DOHH2 (cell line): ENCODE data around the gene ANKRD66.

Experiments
- H3F3A ChIP-seq: fragments of 200-600 bp; sonication (generic), shearing (Covaris generic); 2 replicates; pipeline ENCODE4 v1.6.0; 2016; ENCODE audit warnings: antibody characterized with exemption, mild to moderate bottlenecking; ENCODE audit not compliant: control insufficient read depth, insufficient read depth
- H3K27ac ChIP-seq: fragments of 200-600 bp; sonication (generic); 2 replicates; pipeline ENCODE4 v1.5.1; 2014; ENCODE audit warnings: low read depth, mild to moderate bottlenecking, low read length, moderate library complexity
- H3K27me3 ChIP-seq: fragments of 200-600 bp; sonication (generic); 2 replicates; pipeline ENCODE4 v1.6.1; 2014; ENCODE audit warnings: mild to moderate bottlenecking, low read length, mixed read lengths; ENCODE audit not compliant: control insufficient read depth
- H3K36me3 ChIP-seq: fragments of 200-600 bp; sonication (generic); 2 replicates; pipeline ENCODE4 v1.6.1; 2014; ENCODE audit warnings: mild to moderate bottlenecking, low read length, moderate library complexity, mixed read lengths; ENCODE audit not compliant: control insufficient read depth
- H3K4me1 ChIP-seq: fragments of 200-600 bp; sonication (generic); 2 replicates; pipeline ENCODE4 v1.6.1; 2014; ENCODE audit warnings: mild to moderate bottlenecking, low read length, mixed read lengths; ENCODE audit not compliant: control insufficient read depth
- H3K4me2 ChIP-seq: fragments of 200-600 bp; sonication (generic); 2 replicates; pipeline ENCODE4 v1.6.0; 2014; ENCODE audit warnings: mild to moderate bottlenecking, low read length, moderate library complexity
- H3K4me3 ChIP-seq: fragments of 200-600 bp; sonication (generic); 2 replicates; pipeline ENCODE4 v1.5.1; 2014; ENCODE audit warnings: mild to moderate bottlenecking, low read length, mixed read lengths
- H3K79me2 ChIP-seq: fragments of 200-600 bp; sonication (generic); 2 replicates; pipeline ENCODE4 v1.6.1; 2014; ENCODE audit warnings: mild to moderate bottlenecking, low read length, mixed read lengths; ENCODE audit not compliant: control insufficient read depth
- H3K9me2 ChIP-seq: fragments of 200-600 bp; sonication (generic); replicated peaks from 2 replicates; pipeline ENCODE4 v1.6.1; 2014; ENCODE audit warnings: mild to moderate bottlenecking, low read length, mixed read lengths; ENCODE audit not compliant: control insufficient read depth
- H3K9me3 ChIP-seq: fragments of 200-600 bp; sonication (generic); 2 replicates; pipeline ENCODE4 v1.6.1; 2014; ENCODE audit warnings: antibody characterized with exemption, low read length, mixed read lengths; ENCODE audit not compliant: control insufficient read depth, insufficient read depth
- H4K20me1 ChIP-seq: fragments of 200-600 bp; sonication (generic); 2 replicates; pipeline ENCODE4 v1.6.0; 2014; ENCODE audit warnings: low read depth, mild to moderate bottlenecking, antibody characterized with exemption, low read length, moderate library complexity; ENCODE audit not compliant: control insufficient read depth, insufficient read depth
- CTCF ChIP-seq: fragments of 200-600 bp; sonication (generic); IDR thresholded peaks from one replicate; pipeline ENCODE4 v1.5.1; 2014; ENCODE audit warnings: antibody characterized with exemption, mild to moderate bottlenecking, low read depth, low read length; ENCODE audit not compliant: poor library complexity, severe bottlenecking
- EZH2phosphoT487 ChIP-seq: fragments of 200-600 bp; sonication (generic); IDR thresholded peaks from 2 replicates; pipeline ENCODE4 v1.6.1; 2017; ENCODE audit warnings: borderline replicate concordance, mild to moderate bottlenecking, antibody characterized with exemption, low read length, moderate library complexity, mixed read lengths

Gene ANKRD66

GRCh38 chr6:46736906-46737305 lies 9.8 kb upstream of the ANKRD66 start:
- Histone ChIP-seq H3K9me2 (no peaks in the 10 kb centered on the region), H3K9me3 (no peaks in the 10 kb centered on the region), H3K4me1 (no peaks in the 10 kb centered on the region), H3K79me2 (no peaks in the 10 kb centered on the region), H3K27ac (no peak overlapping the region), H4K20me1 (no peaks in the 10 kb centered on the region), H3F3A (no peaks in the 10 kb centered on the region), H3K36me3 (no peaks in the 10 kb centered on the region), H3K4me2 (no peak overlapping the region), H3K27me3 (no peaks in the 10 kb centered on the region), H3K4me3 (no peak overlapping the region)
- TF ChIP-seq CTCF (no peak), EZH2phosphoT487 (no peak)

GRCh38 chr6:46741482-46741881 lies 5.3 kb upstream of the ANKRD66 start:
- Histone ChIP-seq H3K79me2 (no peaks in the 10 kb centered on the region), H3K27ac (no peak overlapping the region), H3K4me3 (no peak overlapping the region), H3K9me2 (no peaks in the 10 kb centered on the region), H4K20me1 (no peaks in the 10 kb centered on the region), H3F3A (no peaks in the 10 kb centered on the region), H3K4me1 (no peaks in the 10 kb centered on the region), H3K9me3 (no peaks in the 10 kb centered on the region), H3K27me3 (no peaks in the 10 kb centered on the region), H3K4me2 (no peak overlapping the region), H3K36me3 (no peaks in the 10 kb centered on the region)
- no peak for TF ChIP-seq CTCF
- TF ChIP-seq EZH2phosphoT487, result no peak

GRCh38 chr6:46741910-46742309 lies 4.8 kb upstream of the ANKRD66 start:
- H3K9me3 ChIP-seq, result no peaks in the 10 kb centered on the region
- H3K4me3 ChIP-seq, result no peak overlapping the region
- H3K27ac ChIP-seq, result no peak overlapping the region
- no peaks in the 10 kb centered on the region for H3K79me2 ChIP-seq
- no peaks in the 10 kb centered on the region for H3K9me2 ChIP-seq
- H3K4me2 ChIP-seq, result no peak overlapping the region
- no peaks in the 10 kb centered on the region for H3K4me1 ChIP-seq
- no peak for TF ChIP-seq CTCF
- no peak for TF ChIP-seq EZH2phosphoT487
- no peaks in the 10 kb centered on the region for H3K36me3 ChIP-seq
- no peaks in the 10 kb centered on the region for H4K20me1 ChIP-seq
- no peaks in the 10 kb centered on the region for H3F3A ChIP-seq
- H3K27me3 ChIP-seq, result no peaks in the 10 kb centered on the region
